GM23338 (cell line): Measurements from ENCODE around the gene TBX2. TPM values are rescaled to one million over a fixed set of nuclear protein-coding genes. Genes with fewer than 3 reads are reported as not detected.

Experiments used
- ATAC-seq: fragments of 200-7000 bp; cut with Tn5 transposase; 3 replicates; pipeline ENCODE4 v1.9.1; 2020
- DNase-seq: peaks from one replicate; pipeline ENCODE4 v3.0.0-alpha.2; 2015; ENCODE audit warnings: low spot score
- H2AFZ ChIP-seq: fragments of 200-600 bp; sonication (generic); 2 replicates; pipeline ENCODE4 v1.8.0; 2016; ENCODE audit warnings: antibody characterized with exemption, mild to moderate bottlenecking, moderate library complexity
- H3F3A ChIP-seq: fragments of 200-600 bp; sonication (generic); replicated peaks from 2 replicates; pipeline ENCODE4 v1.8.0; 2017; ENCODE audit warnings: antibody characterized with exemption, mixed run types, low read depth
- H3K27ac ChIP-seq: fragments of 200-600 bp; sonication (generic); 2 replicates; pipeline ENCODE4 v1.6.1; 2016; ENCODE audit warnings: low read depth
- H3K27me3 ChIP-seq: fragments of 200-600 bp; sonication (generic); 2 replicates; pipeline ENCODE4 v1.8.0; 2016; ENCODE audit warnings: mild to moderate bottlenecking, mixed run types, moderate library complexity; ENCODE audit not compliant: insufficient read depth
- H3K36me3 ChIP-seq: fragments of 200-600 bp; sonication (generic); 2 replicates; pipeline ENCODE4 v1.8.0; 2016; ENCODE audit warnings: mild to moderate bottlenecking; ENCODE audit not compliant: insufficient read depth
- H3K4me1 ChIP-seq: fragments of 200-600 bp; sonication (generic); 2 replicates; pipeline ENCODE4 v1.8.0; 2016; ENCODE audit warnings: mild to moderate bottlenecking, moderate library complexity; ENCODE audit not compliant: insufficient read depth
- H3K4me2 ChIP-seq: fragments of 200-600 bp; sonication (generic); 2 replicates; pipeline ENCODE4 v1.7.1; 2017; ENCODE audit warnings: mixed run types
- H3K4me3 ChIP-seq: fragments of 200-600 bp; sonication (generic); 2 replicates; pipeline ENCODE4 v1.6.1; 2016; ENCODE audit warnings: mixed run types
- H3K79me2 ChIP-seq: fragments of 200-600 bp; sonication (generic); replicated peaks from 2 replicates; pipeline ENCODE4 v1.8.0; 2017; ENCODE audit warnings: mild to moderate bottlenecking; ENCODE audit not compliant: insufficient read depth
- H3K9me2 ChIP-seq: fragments of 200-600 bp; sonication (generic); 2 replicates; pipeline ENCODE4 v1.8.0; 2017; ENCODE audit not compliant: insufficient read depth
- H4K20me1 ChIP-seq: fragments of 200-600 bp; sonication (generic); replicated peaks from 2 replicates; pipeline ENCODE4 v1.8.0; 2017; ENCODE audit warnings: mild to moderate bottlenecking; ENCODE audit not compliant: insufficient read depth
- H3K27ac Mint-ChIP-seq: 2 replicates; pipeline ENCODE4 v1.8.0; 2020; ENCODE audit warnings: inconsistent platforms, mild to moderate bottlenecking, moderate library complexity, mixed read lengths
- H3K27me3 Mint-ChIP-seq: 3 replicates; pipeline ENCODE4 v1.8.0; 2022; ENCODE audit warnings: low read depth, mild to moderate bottlenecking, moderate library complexity, mixed read lengths, inconsistent platforms; ENCODE audit not compliant: insufficient read depth, poor library complexity
- H3K36me3 Mint-ChIP-seq: 3 replicates; pipeline ENCODE4 v1.8.0; 2021; ENCODE audit warnings: low read depth, mild to moderate bottlenecking, inconsistent platforms, moderate library complexity, mixed read lengths
- H3K4me1 Mint-ChIP-seq: 3 replicates; pipeline ENCODE4 v1.8.0; 2020; ENCODE audit warnings: mild to moderate bottlenecking, inconsistent platforms, mixed read lengths
- H3K4me3 Mint-ChIP-seq: 3 replicates; pipeline ENCODE4 v1.8.0; 2021; ENCODE audit warnings: moderate library complexity, mild to moderate bottlenecking, inconsistent platforms, mixed read lengths
- H3K9me3 Mint-ChIP-seq: 3 replicates; pipeline ENCODE4 v1.8.0; 2020; ENCODE audit warnings: moderate library complexity, mild to moderate bottlenecking, inconsistent platforms, mixed read lengths
- CREB1 ChIP-seq: fragments of 250-450 bp; sonication (Bioruptor Pico); IDR thresholded peaks from 2 replicates; pipeline ENCODE4 v1.5.0; 2020; ENCODE audit warnings: low read depth, mild to moderate bottlenecking, moderate library complexity
- EZH2phosphoT487 ChIP-seq: fragments of 200-600 bp; sonication (generic); IDR thresholded peaks from one replicate; pipeline ENCODE4 v1.8.1; 2018; ENCODE audit warnings: antibody characterized with exemption; ENCODE audit not compliant: unreplicated experiment
- NANOG ChIP-seq: IDR thresholded peaks from 2 replicates; pipeline ENCODE4 v1.6.1; 2016; ENCODE audit warnings: antibody characterized with exemption, borderline replicate concordance
- ZNF114 ChIP-seq: fragments of 250-450 bp; sonication (Bioruptor Pico); IDR thresholded peaks from 2 replicates; pipeline ENCODE4 v1.5.0; 2020; ENCODE audit warnings: mild to moderate bottlenecking, moderate library complexity
- ZNF331 ChIP-seq: fragments of 250-450 bp; sonication (Bioruptor Pico); IDR thresholded peaks from 2 replicates; pipeline ENCODE4 v1.5.0; 2020; ENCODE audit warnings: low read depth, mild to moderate bottlenecking, moderate library complexity
- polyA plus RNA-seq: library from polyadenylated mRNA; unstranded; fragments of >200 nt; fragmentation: Nextera tagmentation; extraction: Ambion mirVana; gene quantifications from 2 replicates; pipeline ENCODE4 v1.2.1, GENCODE V29; 2016
- total RNA-seq: library from RNA; depleted of rRNA; stranded (reverse); fragments of >200 nt; shearing (Covaris generic); gene quantifications from 2 replicates; pipeline ENCODE4 v1.2.3, GENCODE V29; 2014
- TF ChIP-seq, protein P1 (sequence below): fragments of 250-450 bp; sonication (Bioruptor Pico); IDR thresholded peaks from 2 replicates; pipeline ENCODE4 v1.5.0; 2020; ENCODE audit warnings: mild to moderate bottlenecking, moderate library complexity
- TF ChIP-seq, protein P2 (sequence below), 2 experiments: fragments of 200-600 bp in 1 of 2; sonication (generic) in 1 of 2; conservative IDR thresholded peaks; 2 replicates each; pipeline versions ENCODE4 v1.5.1 to v1.6.1; 2016 to 2017; ENCODE audit warnings: antibody characterized with exemption in 2 of 2, low read depth in 2 of 2, mild to moderate bottlenecking in 2 of 2, moderate library complexity in 1 of 2
- TF ChIP-seq, protein P3 (sequence below): IDR thresholded peaks from 2 replicates; pipeline ENCODE4 v1.6.1; 2016; ENCODE audit warnings: antibody characterized with exemption

Gene TBX2
- total and polyA plus RNA-seq, 2 experiments from 2014 or later, result not detected

DNA sequence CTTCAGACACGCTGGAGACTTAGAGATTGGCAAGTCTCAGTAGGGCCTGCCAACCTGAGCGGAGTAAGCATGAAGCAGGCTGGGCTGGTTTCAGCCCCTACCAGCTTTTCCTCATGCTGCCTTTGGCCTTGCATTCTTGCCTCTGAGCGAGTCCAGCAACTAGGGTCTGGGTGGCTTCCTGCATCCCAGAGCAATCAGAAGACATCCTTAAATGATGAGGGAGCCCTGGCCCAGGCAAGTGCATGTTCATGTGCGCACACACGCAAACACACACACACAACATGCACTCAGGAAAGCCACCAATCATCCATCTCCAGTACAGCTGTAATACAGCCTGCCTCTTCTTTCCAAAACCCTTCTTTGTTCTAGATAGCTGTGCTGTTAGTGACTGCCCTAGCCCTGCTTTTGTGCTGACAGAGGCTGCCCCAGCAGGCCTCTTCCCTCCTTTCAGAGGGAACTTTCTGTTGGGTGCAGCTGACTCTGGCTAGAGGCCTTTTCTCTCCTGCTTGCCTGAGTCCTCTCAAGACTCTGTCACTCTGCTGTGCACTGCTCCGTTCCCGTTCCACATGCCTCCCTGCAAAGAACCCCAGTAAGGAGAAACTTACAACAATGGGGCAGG, 30.7 kb upstream of the TBX2 start:
- Histone ChIP-seq H2AFZ (no peak overlapping the region), H3F3A (no peaks in the 10 kb centered on the region), H3K4me1 (no peaks in the 10 kb centered on the region), H3K9me2 (no peaks in the 10 kb centered on the region), H3K4me3 (no peak overlapping the region), H3K4me2 (no peak overlapping the region), H3K36me3 (no peaks in the 10 kb centered on the region; the same call in 1 of the 2 replicates), H4K20me1 (no peaks in the 10 kb centered on the region), H3K79me2 (no peaks in the 10 kb centered on the region), H3K27ac (no peak overlapping the region), H3K27me3 (no peaks in the 10 kb centered on the region)
- Mint-ChIP-seq H3K27ac (no peak overlapping the region), H3K9me3 (no peaks in the 10 kb centered on the region), H3K27me3 (peaks cover 4% of the 10 kb centered on the region), H3K4me1 (no peaks in the 10 kb centered on the region; the same call in 1 of the 3 replicates), H3K36me3 (no peaks in the 10 kb centered on the region), H3K4me3 (no peak overlapping the region)
- no peak for TF ChIP-seq ZNF331 (CRISPR knock-in tag)
- no peak for TF ChIP-seq EZH2phosphoT487
- no peak for TF ChIP-seq ZNF114 (CRISPR knock-in tag)
- TF ChIP-seq, protein P1, sequence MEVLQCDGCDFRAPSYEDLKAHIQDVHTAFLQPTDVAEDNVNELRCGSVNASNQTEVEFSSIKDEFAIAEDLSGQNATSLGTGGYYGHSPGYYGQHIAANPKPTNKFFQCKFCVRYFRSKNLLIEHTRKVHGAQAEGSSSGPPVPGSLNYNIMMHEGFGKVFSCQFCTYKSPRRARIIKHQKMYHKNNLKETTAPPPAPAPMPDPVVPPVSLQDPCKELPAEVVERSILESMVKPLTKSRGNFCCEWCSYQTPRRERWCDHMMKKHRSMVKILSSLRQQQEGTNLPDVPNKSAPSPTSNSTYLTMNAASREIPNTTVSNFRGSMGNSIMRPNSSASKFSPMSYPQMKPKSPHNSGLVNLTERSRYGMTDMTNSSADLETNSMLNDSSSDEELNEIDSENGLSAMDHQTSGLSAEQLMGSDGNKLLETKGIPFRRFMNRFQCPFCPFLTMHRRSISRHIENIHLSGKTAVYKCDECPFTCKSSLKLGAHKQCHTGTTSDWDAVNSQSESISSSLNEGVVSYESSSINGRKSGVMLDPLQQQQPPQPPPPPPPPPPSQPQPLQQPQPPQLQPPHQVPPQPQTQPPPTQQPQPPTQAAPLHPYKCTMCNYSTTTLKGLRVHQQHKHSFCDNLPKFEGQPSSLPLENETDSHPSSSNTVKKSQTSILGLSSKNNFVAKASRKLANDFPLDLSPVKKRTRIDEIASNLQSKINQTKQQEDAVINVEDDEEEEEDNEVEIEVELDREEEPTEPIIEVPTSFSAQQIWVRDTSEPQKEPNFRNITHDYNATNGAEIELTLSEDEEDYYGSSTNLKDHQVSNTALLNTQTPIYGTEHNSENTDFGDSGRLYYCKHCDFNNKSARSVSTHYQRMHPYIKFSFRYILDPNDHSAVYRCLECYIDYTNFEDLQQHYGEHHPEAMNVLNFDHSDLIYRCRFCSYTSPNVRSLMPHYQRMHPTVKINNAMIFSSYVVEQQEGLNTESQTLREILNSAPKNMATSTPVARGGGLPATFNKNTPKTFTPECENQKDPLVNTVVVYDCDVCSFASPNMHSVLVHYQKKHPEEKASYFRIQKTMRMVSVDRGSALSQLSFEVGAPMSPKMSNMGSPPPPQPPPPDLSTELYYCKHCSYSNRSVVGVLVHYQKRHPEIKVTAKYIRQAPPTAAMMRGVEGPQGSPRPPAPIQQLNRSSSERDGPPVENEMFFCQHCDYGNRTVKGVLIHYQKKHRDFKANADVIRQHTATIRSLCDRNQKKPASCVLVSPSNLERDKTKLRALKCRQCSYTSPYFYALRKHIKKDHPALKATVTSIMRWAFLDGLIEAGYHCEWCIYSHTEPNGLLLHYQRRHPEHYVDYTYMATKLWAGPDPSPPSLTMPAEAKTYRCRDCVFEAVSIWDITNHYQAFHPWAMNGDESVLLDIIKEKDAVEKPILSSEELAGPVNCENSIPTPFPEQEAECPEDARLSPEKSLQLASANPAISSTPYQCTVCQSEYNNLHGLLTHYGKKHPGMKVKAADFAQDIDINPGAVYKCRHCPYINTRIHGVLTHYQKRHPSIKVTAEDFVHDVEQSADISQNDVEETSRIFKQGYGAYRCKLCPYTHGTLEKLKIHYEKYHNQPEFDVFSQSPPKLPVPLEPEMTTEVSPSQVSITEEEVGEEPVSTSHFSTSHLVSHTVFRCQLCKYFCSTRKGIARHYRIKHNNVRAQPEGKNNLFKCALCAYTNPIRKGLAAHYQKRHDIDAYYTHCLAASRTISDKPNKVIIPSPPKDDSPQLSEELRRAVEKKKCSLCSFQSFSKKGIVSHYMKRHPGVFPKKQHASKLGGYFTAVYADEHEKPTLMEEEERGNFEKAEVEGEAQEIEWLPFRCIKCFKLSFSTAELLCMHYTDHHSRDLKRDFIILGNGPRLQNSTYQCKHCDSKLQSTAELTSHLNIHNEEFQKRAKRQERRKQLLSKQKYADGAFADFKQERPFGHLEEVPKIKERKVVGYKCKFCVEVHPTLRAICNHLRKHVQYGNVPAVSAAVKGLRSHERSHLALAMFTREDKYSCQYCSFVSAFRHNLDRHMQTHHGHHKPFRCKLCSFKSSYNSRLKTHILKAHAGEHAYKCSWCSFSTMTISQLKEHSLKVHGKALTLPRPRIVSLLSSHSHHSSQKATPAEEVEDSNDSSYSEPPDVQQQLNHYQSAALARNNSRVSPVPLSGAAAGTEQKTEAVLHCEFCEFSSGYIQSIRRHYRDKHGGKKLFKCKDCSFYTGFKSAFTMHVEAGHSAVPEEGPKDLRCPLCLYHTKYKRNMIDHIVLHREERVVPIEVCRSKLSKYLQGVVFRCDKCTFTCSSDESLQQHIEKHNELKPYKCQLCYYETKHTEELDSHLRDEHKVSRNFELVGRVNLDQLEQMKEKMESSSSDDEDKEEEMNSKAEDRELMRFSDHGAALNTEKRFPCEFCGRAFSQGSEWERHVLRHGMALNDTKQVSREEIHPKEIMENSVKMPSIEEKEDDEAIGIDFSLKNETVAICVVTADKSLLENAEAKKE (CRISPR knock-in tag), result no peak
- DNase-seq (no peak), ATAC-seq (peak; percentile 61)

DNA sequence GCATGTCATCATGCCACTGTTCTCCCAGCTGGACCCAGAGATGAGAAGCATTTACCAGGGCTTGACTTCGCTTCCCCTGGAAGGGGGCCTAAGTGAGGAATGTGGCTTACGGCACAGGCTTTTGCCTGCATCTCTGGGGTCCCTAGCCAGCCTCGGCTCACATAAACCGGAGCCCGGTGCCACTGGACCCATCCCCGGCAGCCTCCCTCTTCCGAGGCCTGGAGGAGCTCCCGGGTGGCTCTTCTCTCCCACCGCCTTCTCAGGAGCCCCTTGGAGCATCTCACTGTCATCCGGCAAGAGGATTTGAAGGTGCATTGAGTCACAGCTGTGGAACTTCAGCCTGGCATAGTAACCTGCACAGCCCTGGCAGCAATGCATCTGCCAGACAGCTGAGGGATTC, 29.9 kb upstream of the TBX2 start:
- Mint-ChIP-seq H3K36me3 (no peaks in the 10 kb centered on the region), H3K4me3 (no peak overlapping the region), H3K4me1 (no peaks in the 10 kb centered on the region; the same call in 1 of the 3 replicates), H3K27me3 (peaks cover 4% of the 10 kb centered on the region), H3K27ac (no peak overlapping the region), H3K9me3 (no peaks in the 10 kb centered on the region)
- Histone ChIP-seq H3K36me3 (no peaks in the 10 kb centered on the region; the same call in 1 of the 2 replicates), H3K4me3 (no peak overlapping the region), H3K4me2 (no peak overlapping the region), H2AFZ (no peak overlapping the region), H3K4me1 (no peaks in the 10 kb centered on the region), H4K20me1 (no peaks in the 10 kb centered on the region), H3K27ac (no peak overlapping the region), H3K9me2 (no peaks in the 10 kb centered on the region), H3K27me3 (no peaks in the 10 kb centered on the region), H3K79me2 (no peaks in the 10 kb centered on the region), H3F3A (no peaks in the 10 kb centered on the region)
- ATAC-seq, result no peak
- DNase-seq, result no peak
- TF ChIP-seq EZH2phosphoT487 (no peak), NANOG (no peak), CREB1 (no peak), ZNF114 (CRISPR knock-in tag) (no peak)
- TF ChIP-seq, protein P2, sequence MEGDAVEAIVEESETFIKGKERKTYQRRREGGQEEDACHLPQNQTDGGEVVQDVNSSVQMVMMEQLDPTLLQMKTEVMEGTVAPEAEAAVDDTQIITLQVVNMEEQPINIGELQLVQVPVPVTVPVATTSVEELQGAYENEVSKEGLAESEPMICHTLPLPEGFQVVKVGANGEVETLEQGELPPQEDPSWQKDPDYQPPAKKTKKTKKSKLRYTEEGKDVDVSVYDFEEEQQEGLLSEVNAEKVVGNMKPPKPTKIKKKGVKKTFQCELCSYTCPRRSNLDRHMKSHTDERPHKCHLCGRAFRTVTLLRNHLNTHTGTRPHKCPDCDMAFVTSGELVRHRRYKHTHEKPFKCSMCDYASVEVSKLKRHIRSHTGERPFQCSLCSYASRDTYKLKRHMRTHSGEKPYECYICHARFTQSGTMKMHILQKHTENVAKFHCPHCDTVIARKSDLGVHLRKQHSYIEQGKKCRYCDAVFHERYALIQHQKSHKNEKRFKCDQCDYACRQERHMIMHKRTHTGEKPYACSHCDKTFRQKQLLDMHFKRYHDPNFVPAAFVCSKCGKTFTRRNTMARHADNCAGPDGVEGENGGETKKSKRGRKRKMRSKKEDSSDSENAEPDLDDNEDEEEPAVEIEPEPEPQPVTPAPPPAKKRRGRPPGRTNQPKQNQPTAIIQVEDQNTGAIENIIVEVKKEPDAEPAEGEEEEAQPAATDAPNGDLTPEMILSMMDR (conservative IDR thresholded peaks at IDR 0.05; ENCODE audit: low read depth in 2 of 2), result no peak
- TF ChIP-seq, protein P3, sequence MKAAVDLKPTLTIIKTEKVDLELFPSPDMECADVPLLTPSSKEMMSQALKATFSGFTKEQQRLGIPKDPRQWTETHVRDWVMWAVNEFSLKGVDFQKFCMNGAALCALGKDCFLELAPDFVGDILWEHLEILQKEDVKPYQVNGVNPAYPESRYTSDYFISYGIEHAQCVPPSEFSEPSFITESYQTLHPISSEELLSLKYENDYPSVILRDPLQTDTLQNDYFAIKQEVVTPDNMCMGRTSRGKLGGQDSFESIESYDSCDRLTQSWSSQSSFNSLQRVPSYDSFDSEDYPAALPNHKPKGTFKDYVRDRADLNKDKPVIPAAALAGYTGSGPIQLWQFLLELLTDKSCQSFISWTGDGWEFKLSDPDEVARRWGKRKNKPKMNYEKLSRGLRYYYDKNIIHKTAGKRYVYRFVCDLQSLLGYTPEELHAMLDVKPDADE, result no peak
